T-helper 2 cell (primary cell): Measurements from ENCODE around the gene ALK.

Experiments used
- DNase-seq, 5 experiments: peaks; one replicate each; pipeline versions ENCODE4 v3.0.0 to v3.0.0-alpha.2; 2012 to 2022

ALK gene

DNA sequence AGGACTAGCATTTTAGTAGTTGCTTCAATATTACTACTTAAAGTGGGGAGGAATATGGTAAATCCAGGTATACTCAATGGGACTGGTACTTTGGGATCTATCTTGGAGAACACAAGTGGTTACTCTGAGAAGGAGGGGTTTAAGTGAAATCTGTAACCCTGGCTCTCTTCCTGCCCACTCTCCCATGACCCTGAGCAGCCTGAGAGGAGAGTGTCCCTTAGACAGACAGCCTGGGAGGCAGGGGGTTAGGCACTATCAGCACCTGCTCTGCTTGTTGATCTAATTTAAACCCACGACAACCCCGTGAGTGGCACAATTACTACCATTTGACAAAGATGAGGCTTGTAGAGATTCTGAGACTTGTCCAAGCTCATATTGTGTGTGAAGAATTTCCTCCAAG is 395.5 kb downstream of the ALK start:
- DNase-seq: no peak

DNA sequence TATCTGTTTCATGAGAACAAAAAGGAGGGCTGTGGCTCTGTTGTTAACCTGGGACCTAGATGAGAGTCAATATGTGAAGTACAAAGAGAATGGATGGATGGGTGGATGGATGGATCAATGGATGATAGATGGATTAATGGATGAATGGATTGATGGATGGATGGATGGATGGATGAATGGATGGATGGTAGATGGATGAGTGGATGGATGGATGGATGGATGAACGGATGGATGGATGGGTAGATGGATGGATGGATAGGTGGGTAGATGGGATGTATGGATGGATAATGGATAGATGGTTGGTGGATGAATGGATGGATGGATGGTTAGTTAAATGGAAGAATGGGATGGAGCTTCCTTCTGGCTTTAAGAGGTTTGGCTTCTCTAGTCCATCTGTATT is 396.7 kb downstream of the ALK start:
- no peak for DNase-seq

DNA sequence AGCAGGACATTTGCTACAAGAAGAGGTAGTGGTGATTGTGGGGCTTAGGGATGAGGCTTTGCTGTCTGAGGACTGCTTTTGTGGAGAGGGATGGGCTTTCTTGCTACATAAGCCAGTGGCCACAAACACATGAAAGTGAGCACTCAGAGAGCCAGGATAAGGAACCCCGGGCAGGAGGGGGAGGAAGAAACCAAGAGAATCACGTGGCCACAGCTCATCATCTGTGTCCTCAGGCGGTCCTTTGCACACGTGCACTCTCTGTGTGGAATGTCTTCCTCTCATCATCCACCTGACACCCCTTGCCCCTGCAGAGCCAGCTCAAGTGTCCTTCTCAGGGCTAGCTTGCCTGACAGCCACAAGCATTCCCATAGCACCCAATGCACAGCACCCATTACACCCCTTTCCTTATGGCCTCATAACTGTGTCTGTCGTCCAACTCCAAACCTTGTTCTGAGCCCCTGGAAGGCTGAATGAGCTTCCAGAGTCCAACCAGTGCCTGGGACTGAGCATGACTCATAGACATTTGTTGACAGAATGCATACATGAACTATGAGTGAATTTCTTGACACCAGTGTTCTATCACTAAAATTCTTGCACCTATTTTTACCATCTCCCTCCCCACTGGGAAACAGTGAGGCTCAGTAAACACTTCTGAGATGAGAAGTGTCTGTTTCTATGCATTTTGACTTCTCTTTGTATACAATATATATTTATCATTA is 398.3 kb downstream of the ALK start:
- no peak for DNase-seq

DNA sequence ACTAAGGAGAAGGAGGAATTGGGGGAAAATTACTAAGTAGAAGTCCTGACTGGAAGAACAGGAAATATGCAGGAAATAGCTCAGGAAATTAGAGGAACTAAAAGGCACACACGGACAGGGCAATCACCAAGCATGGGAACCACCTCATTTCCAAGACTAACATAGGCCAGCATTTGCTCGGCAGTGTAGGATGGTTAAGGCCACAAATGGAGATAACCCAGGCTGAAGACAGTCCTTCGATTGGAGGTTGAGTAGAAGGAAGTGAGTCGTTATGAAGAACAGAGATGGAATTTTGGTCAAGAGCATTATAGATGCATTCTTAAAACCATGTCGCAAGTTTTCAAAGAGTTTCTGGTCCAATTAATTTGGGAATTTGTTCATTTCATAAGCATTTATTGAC is 401.4 kb downstream of the ALK start:
- DNase-seq: no peak

DNA sequence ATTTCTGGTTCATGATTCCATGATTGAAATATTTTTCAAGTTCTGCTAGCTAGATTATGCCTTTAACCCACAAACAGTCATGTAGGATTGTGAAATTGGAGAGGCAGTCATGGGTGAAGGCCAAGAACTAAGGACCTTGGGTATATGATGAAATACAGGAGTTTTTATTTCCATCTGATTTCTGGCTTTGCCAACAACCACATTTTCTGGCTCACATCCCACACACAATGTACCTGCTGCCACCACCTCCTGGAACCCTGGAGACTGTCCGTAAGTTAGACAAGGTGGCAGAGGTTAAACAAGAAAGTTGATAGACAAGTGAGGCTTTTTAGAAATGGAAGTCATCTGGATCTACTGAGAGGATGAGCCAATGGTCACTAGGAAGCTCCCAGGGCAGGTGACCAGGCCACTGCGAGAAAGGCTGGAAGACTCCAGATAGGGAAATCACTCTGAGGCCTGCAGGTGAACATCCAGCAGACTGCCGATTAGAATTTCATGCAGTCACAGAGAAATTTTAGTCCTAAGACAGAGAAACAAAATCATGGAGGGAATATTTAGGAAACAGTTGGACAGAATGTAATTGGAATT is 402.0 kb downstream of the ALK start:
- no peak for DNase-seq

DNA sequence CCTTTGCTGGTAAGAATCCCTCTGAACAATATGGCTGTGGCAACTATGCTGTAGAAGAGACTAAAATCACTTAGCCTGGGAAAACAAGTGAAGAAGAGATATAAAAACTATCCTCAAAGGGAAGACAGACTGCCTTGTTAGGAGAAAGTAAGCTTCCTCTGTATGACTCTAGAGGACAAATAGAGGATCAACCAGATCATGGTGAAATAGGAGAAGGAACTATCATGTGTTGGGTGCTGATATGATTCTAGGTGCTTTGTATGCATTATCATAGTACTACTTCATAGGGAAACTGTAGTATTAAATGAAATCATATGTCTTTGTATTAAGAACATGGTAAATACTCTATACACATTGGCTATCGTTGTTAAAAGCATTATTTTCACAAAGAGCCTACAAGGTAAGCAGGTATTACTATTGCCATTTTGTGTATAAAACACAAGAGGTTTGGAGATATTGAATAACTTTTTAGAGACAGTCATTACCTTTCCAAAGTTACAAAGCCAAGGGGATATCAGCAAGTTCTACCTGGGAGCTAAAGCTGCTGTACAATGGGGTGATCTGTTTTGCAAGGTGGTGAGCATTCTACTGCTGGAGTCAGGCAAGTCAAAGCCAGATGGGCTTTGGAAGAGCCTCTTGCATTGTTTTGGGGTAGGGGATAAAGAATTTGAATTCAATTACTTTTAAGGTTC is 402.6 kb downstream of the ALK start:
- no peak for DNase-seq

DNA sequence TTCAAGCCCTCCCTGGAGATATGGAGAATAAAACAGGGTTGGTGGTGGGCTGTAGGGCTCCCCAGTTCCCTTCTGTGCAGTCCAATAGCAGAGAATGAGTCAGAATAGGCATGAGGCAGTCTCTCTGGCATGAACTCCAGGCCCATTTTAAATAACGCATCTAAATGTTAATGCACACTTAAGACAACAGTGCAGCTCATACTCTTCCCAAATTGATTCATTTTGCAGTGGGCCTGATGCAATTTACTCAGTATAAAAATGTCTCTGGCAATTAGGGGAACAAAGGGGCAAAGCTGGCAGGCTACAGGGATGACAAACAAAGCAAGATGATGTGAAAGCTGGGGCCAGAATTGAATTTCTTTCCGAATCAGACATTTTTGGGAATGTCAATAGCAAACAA is 403.4 kb downstream of the ALK start:
- DNase-seq: no peak

DNA sequence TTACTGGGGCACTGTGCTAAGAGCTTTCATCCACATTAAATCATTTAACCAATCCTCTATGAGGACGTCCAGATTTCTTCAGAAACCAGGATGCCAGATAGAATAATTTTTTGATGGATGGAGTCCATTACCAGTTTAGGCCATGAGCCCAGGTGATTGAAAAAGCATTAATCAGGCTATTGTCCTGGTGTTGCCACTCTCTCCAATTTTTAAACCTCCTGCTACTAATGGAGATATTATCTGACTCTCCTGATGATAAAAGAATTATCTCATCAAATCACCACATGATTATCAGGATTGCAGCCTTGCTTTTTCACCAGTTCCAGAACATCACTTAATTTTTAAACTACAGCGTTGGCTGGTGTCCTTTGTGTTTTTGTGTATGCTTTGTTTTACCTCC is 404.0 kb downstream of the ALK start:
- no peak for DNase-seq

DNA sequence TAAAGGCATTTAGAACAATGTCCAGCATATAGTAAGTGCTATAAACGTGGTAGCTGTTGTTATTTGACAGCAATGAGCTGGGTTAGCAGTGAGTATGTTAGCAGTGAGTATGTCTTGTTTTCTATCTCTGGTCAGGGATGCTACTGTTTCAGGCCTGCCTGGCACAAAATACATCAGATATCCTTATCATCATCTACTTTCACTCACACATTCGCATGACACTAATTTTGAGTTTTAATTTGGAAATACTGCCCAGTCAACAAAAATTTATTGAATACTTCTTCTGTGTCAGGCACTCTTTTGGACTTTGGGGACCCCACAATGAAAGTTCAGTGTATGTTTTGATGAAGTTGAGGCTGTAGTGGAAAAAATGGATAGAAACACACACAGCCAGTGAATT is 404.6 kb downstream of the ALK start:
- no peak for DNase-seq

DNA sequence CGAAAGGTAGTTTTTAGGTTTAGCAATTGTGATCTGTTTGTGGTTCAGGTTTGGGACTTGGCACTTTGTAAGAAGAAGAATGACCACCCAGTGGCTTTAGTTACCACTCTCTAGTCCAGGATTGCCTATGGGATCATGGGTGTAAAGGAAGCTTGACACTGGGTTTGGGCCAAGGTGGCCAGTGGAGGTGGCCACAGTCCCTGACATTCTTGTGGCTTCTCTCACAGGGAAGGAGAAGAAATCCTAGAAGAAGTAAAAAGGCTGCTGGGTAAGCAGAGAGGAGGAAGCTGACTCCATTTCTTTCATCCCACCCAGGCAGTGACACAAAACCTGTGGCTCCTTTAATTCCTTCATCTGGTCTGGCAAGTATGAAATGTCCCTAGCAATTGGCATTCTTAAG is 411.5 kb downstream of the ALK start:
- DNase-seq: no peak

DNA sequence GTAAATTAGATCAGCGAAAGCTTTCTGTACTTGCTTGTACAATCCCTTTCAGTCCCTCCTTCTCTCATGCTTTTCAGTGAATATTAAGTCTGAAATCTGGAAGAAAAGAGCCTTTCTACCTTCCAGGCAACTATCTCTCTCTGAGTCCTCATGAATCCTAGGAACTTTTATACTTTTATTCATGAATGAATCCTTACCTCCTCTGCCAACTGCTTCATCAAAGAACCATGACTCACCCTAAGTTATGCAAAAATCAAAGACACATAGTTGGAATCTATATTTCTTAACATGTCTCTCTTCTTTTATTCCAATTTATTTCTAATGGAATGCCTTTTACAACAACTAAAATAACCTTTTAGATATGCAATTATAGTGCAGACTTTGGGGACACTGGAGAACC is 412.0 kb downstream of the ALK start:
- no peak for DNase-seq

DNA sequence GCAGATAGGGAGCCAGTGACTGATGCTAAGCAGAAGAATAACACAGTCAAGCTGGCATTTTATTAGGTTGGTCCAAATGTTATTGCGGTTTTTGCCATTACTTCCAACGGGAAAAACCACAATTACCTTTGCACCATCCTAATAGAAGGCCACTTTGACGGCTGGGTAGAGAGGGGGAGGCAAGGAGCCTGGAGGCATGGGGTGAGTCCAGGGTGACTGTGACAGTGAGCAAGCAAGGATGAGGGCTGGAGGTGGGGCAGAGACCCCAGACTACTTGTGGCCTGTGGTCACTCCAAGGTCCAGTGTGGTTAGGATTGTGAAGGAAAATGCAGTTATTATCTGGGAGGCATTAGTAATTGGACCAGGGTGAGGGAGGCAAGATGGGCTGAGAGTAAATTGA is 416.6 kb downstream of the ALK start:
- DNase-seq: no peak

DNA sequence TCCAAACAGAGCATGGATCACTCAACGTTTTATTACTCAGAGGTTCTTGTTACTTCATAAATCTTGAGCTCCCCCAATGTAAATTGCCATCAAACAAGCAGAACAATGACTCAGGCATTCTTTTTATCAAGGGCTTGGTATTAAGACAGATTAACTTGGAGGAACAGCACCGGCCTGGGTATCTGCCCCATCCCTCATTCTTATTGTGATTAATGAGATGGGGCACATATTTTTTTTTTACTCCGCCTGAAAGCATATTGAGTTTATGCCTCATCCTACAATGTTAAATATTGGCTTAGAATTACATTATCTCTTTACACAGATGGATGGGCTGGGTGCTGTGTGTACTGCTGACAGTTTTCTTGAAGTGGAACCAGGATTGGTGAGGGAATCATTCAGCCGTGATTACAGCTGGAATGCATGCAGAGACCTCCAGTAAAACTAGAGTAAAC is 418.9 kb downstream of the ALK start:
- no peak for DNase-seq

DNA sequence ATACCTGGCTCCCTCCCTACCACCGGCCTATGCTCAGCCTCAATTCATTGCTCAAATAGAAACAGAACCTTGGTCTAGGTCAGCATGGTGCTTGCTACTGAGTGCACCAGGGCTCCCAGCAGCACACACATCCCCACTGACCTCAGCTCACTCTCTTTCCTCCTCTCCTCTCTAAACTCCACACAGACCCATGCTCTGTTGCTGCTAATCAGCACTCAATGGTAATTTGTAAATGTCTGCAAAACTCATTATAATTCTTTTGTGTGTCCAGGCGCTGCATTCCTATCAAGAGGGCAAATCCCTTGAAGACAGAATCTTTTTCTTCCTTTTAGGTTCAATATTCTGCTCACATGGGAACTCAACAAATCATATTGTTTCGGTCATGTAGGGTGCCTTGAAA is 424.0 kb downstream of the ALK start:
- no peak for DNase-seq

DNA sequence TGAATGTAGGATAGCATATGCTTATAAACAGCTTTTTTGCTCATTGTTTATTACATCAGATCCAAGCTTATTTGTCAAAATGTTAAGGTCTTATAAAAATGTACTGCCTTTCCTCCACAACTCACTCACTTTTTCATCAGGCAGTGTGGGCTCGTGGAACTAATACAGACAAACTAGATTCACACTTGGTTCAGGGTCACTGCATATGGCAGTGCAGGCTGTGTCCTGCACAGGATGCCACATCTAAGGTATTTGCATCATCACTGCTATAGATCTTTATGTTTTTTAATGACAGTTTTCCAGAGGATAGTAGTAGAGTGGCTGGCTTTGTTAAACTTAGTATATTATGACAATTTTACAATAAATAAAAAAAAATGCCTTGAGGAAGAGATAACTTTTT is 425.2 kb downstream of the ALK start:
- no peak for DNase-seq

DNA sequence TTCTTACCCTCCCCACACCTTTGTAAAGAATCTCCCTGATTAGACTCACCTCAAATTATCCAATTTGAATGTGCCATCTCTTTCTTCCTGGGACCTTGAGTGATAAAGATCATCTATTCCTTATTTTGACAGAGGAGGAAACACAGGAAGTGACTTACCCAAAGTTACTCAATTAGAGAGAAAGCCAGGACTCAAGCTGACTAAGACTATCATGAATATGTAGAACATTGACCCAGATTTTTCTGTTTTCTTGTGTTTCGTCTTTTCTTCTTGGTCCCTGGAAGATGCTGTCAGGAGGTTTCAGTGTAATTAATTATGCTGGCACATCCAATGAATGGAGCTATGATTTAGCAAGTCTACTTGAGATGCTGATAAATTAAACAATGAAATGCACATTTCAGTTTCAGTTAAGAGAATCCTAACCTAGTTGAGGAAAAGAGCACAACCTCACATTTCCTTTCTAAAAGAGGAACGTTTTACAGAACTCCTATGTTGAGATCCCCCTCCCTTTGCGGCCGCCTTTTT is 425.8 kb downstream of the ALK start:
- no peak for DNase-seq

DNA sequence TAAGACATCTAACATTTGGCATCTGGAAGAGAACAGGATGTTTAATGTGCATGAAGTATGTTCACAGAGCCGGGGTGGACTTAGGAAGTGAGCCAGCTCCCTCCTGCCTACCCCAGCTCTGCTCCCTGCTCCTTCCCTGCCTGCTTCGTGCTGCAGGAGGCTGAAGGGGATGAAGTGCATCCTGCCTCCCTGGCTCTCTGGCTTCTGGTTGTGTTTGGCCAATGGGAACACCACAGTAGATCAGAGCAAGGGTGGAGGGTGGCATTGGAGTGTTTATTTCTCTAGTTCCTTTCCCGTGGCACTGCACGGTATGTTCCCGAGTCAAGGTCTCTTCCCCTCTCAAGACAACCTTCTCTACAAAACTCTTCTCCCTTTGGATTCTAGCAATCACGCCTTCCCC is 426.3 kb downstream of the ALK start:
- no peak for DNase-seq

DNA sequence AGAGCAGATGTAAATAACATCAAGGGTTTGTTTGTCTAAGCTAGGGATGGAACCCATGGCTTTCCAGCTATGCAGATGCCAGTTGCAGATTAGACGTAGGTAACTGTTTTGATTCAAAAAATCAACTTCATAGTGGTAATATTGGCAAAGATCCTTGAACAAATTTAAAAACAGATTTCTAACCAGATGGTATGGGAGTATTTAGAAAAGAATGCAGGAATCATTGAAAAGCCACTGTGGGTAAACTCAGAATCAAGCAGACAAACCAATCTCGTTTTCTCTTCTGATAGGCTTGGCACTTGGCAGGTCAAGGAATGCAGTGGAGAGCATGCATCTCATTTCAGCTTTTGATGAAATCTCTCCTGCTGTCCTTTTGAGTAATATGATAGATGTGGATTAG is 428.7 kb downstream of the ALK start:
- DNase-seq: no peak

DNA sequence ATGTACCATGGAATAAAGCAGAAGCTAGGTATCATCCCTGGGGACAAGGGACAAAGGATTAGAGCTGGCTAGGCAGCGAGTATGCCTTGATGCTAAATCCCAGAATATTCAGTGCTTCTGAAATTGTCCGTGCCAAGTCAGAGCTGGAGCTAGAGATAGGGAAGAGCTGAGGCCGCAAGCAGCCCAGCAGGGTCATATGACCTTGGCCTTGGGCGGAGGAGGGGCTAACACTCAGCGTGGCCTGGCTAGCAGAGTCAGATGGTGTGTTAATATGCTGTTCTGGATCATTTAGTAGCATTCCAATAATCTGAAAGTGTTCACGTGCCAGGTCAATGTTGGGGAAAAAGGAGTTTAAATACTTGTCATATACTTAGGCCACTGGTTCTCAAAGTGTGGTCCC is 431.3 kb downstream of the ALK start:
- no peak for DNase-seq

DNA sequence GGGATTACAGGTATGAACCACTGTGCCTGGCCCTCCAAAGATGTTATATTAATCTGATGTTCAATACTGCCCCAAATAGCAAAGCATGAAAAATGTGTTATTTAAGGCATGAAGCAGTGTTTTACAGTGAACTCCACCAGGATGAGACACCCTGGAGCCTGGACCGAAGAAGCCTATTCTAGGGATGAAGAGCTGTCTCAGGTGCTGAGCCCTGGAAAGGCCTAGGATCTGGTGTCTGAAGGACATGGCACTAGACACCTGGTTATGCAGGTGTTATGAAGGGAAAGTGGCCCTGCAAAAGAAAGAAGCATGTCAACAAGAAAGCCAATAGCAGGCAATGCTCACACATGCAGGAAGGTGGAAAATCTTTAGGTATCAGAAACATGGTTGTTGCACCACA is 431.8 kb downstream of the ALK start:
- no peak for DNase-seq

DNA sequence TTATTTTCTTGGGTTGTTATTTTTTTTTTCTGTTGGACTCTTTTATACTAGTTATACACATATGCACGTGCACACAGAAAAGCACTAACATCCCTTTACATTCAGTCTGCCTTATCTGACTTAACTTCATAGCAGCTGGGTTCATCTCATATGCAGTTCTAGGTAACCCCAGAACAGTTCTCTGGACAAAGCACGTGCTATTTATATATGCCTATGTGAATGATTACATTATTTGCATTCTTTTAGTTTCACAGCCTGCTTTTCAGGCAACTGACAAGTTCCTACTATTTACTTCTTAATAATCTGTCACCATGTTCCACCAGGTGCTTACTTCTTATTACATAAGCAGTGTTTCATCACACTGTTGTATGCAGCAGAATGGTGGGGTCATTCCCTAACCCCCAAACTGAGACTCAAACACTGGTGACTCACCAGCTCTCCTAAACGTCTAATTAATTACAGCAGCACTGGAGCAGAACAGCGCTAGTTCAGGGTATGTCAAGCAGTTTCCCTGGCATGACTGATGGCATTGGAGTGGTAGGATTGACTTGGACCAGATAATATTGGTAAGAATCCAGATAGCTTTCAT is 433.3 kb downstream of the ALK start:
- no peak for DNase-seq

DNA sequence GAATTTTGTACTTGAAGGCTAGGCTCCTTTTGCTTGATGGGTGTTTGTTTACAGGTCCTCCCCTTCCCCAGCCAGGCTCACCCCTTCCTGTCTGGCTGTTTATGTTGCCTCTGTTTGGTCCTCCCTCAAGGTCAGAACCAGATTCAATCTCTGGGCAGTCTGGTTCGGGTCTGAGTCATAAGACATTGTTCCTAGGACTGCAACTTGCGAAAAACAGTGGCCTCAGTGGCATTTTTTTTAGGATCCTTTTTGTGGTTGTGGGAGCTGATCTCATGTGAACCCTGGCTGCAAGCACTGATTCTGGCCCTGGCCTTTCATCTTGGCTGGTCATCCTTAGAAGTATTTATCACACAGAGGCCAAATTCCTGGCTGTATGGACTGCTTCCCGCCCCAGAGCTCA is 435.8 kb downstream of the ALK start:
- no peak for DNase-seq

DNA sequence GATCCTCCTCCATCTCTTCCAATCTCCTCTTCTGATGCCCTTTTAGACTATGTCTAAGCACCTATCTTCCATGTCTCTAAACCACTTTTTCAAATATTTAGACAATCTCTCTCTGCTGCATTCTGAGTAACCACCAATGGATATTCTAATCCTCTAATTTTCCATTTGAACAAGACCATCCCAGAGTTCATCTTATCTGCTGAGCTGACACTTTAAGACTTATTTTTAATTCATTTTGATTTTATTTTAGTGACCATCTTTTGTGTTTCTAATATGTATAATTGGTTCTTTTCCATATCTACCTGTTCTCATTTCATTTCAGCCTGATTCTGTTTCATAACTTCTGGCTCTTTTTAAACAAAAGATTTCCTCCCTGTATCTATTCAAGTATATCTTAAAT is 436.3 kb downstream of the ALK start:
- DNase-seq: no peak

DNA sequence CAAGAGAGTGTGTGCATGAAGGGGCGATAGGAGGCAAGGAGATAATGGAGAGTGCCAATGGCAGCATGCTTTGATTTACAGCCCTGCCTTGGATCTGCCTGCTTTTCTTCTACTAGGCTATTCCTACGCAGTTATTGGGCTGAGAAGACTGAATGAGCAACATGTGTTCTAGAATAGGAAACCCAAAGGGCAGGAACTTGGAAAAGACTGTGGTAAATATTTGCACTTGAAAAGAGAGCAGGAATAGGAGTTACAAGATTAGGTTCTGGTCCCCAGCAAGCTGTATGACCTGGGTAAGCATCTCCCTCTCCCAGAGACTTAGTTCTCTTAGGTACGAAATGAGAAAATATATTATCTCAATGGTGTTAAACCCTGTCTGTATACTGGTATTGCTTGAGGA is 438.5 kb downstream of the ALK start:
- no peak for DNase-seq
